HepG2 (cell line): ENCODE data around the gene CCDC192. TPM values are rescaled to one million over a fixed set of nuclear protein-coding genes. Genes with fewer than 3 reads are reported as not detected.
A peak's percentile ranks its signal among the peaks of the same experiment; 100 is the strongest.

Source experiments
- FOXA1 ChIP-seq, 2 experiments: fragments of 450-650 bp in 1 of 2; sonication (generic) in 1 of 2; formaldehyde crosslinking in 1 of 2; IDR thresholded peaks; 2 replicates each; pipeline versions ENCODE4 v1.4.0 to v1.6.1; 2016 to 2020; ENCODE audit warnings: missing genetic modification reagents in 1 of 2
- HDAC2 ChIP-seq: sonication (generic); formaldehyde crosslinking; IDR thresholded peaks from 2 replicates; pipeline ENCODE4 v1.4.0; 2020; ENCODE audit warnings: missing genetic modification reagents
- SAP130 ChIP-seq: IDR thresholded peaks from 2 replicates; pipeline ENCODE4 v1.6.1; 2016; ENCODE audit warnings: low read depth
- SOX13 ChIP-seq, 3 experiments: fragments of 450-650 bp in 1 of 3; sonication (generic) in 1 of 3; formaldehyde crosslinking in 1 of 3; IDR thresholded peaks in 2 of 3; conservative IDR thresholded peaks in 1 of 3; 2 replicates each; pipeline versions ENCODE4 v1.5.0 to v1.6.1; 2016 to 2020; ENCODE audit warnings: antibody characterized with exemption in 1 of 3, mild to moderate bottlenecking in 1 of 3, missing compliant biosample characterization in 1 of 3, missing genetic modification reagents in 1 of 3, moderate library complexity in 1 of 3
- TBX2 ChIP-seq: sonication (generic); formaldehyde crosslinking; IDR thresholded peaks from 2 replicates; pipeline ENCODE4 v1.5.0; 2020; ENCODE audit warnings: missing genetic modification reagents, mild to moderate bottlenecking, borderline replicate concordance
- ZC3H4 ChIP-seq: sonication (generic); formaldehyde crosslinking; IDR thresholded peaks from 2 replicates; pipeline ENCODE4 v1.4.0; 2020; ENCODE audit warnings: missing genetic modification reagents, borderline replicate concordance
- ZNF530 ChIP-seq: sonication (generic); formaldehyde crosslinking; IDR thresholded peaks from 2 replicates; pipeline ENCODE4 v1.5.0; 2020; ENCODE audit warnings: low read depth, mild to moderate bottlenecking, missing genetic modification reagents
- ZNF577 ChIP-seq: sonication (generic); formaldehyde crosslinking; IDR thresholded peaks from 2 replicates; pipeline ENCODE4 v1.4.0; 2020; ENCODE audit warnings: mild to moderate bottlenecking, low read depth, missing genetic modification reagents, borderline replicate concordance
- polyA plus RNA-seq, 8 experiments: library from polyadenylated mRNA; depleted of rRNA in 3 of 8; stranded (reverse) in 7 of 8; unstranded in 1 of 8; fragments of >200 nt; fragmentation: Illumina TruSeq in 4 of 8; extraction: Trizol in 4 of 8; gene quantifications; 2 replicates each; pipeline versions ENCODE4 v1.2.1 to v1.2.3, GENCODE V29; 2011 to 2016; ENCODE audit warnings: low read depth in 4 of 8, missing spikeins in 1 of 8, mixed read lengths in 1 of 8; ENCODE audit not compliant: insufficient read depth in 1 of 8
- total RNA-seq, 5 experiments: library from RNA; depleted of rRNA; stranded (reverse); fragments of >200 nt; fragmentation: Illumina TruSeq; extraction: Trizol; gene quantifications; 2 replicates each; pipeline ENCODE4 v1.2.3, GENCODE V29; 2016; ENCODE audit warnings: low read depth in 1 of 5
- TF ChIP-seq, protein P1 (sequence below): sonication (generic); formaldehyde crosslinking; IDR thresholded peaks from 2 replicates; pipeline ENCODE4 v1.5.1; 2020; ENCODE audit warnings: missing genetic modification reagents, mild to moderate bottlenecking, borderline replicate concordance
- TF ChIP-seq, protein P2 (sequence below): sonication (generic); formaldehyde crosslinking; IDR thresholded peaks from 2 replicates; pipeline ENCODE4 v1.5.0; 2020; ENCODE audit warnings: missing genetic modification reagents
- TF ChIP-seq, protein P3 (sequence below): sonication (generic); formaldehyde crosslinking; IDR thresholded peaks from 2 replicates; pipeline ENCODE4 v1.4.0; 2020; ENCODE audit warnings: missing genetic modification reagents
- TF ChIP-seq, protein P4 (sequence below): sonication (generic); formaldehyde crosslinking; IDR thresholded peaks from 2 replicates; pipeline ENCODE4 v1.5.0; 2020; ENCODE audit warnings: missing genetic modification reagents
- TF ChIP-seq, protein P5 (sequence below): sonication (generic); formaldehyde crosslinking; IDR thresholded peaks from 2 replicates; pipeline ENCODE4 v1.4.0; 2020; ENCODE audit warnings: mild to moderate bottlenecking, missing genetic modification reagents
- TF ChIP-seq, protein P6 (sequence below): sonication (generic); formaldehyde crosslinking; IDR thresholded peaks from 2 replicates; pipeline ENCODE4 v1.5.1; 2020; ENCODE audit warnings: missing genetic modification reagents, mild to moderate bottlenecking, borderline replicate concordance

The CCDC192 gene
- total and polyA plus RNA-seq, 2 of the 13 experiments (the other 11 are each of a cell fraction or from before 2014, with no cell fraction given): not detected

DNA sequence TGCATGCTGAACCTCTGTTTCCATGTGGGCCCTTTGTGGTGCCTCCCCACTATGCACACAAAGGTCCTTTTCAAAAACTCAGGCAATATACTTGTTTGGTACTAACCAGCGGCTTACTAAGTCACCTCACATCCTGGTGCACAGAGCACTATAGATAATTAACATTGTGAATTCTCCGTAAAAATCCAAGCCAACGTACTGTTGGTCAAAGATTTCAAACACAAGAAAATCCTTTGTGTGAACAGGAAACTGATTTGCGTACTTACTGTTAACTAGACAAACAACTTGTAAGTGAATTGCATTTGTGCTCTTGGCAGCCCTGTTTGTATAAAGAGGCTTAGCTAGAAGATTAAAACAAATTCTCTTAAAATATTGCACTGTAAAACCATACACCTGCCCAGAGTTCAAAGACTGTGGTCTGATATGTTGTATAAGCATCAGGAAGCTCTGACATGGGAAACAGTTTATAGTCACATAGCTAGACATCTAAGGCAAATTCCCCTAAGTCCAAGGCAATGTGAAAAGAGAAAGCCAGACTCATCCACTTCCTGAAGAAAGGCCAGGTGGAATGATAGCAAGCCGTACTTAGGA lies 255.3 kb downstream of the CCDC192 start (continued):
- TF ChIP-seq SOX13 (IDR thresholded peaks at IDR 0.05): no peak
- peak in 1 of 2 experiments; percentile 66; a peak in 2 of 4 replicates for TF ChIP-seq SOX13 (CRISPR knock-in tag; conservative IDR thresholded peaks at IDR 0.05 in 1 of 2, IDR thresholded peaks at IDR 0.05 in 1 of 2)
- no peak for TF ChIP-seq ZNF530
- TF ChIP-seq, protein P1, sequence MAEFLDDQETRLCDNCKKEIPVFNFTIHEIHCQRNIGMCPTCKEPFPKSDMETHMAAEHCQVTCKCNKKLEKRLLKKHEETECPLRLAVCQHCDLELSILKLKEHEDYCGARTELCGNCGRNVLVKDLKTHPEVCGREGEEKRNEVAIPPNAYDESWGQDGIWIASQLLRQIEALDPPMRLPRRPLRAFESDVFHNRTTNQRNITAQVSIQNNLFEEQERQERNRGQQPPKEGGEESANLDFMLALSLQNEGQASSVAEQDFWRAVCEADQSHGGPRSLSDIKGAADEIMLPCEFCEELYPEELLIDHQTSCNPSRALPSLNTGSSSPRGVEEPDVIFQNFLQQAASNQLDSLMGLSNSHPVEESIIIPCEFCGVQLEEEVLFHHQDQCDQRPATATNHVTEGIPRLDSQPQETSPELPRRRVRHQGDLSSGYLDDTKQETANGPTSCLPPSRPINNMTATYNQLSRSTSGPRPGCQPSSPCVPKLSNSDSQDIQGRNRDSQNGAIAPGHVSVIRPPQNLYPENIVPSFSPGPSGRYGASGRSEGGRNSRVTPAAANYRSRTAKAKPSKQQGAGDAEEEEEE (CRISPR knock-in tag): no peak
- TF ChIP-seq ZC3H4 (CRISPR knock-in tag): no peak
- peak; percentile 35; the same call in 1 of the 2 replicates for TF ChIP-seq SAP130 (CRISPR knock-in tag)
- TF ChIP-seq, protein P2, sequence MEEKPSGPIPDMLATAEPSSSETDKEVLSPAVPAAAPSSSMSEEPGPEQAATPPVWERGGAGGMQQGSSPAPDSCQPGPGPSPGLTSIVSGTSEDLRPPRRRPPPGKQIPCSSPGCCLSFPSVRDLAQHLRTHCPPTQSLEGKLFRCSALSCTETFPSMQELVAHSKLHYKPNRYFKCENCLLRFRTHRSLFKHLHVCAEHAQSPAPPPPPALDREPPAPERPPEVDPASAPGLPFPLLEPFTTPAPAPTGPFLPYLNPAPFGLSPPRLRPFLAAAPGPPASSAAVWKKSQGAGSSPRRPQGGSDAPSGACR (CRISPR knock-in tag): no peak
- no peak for TF ChIP-seq FOXA1 (IDR thresholded peaks at IDR 0.05)
- TF ChIP-seq FOXA1 (CRISPR knock-in tag; IDR thresholded peaks at IDR 0.05): peak; percentile 32; the same call in 1 of the 2 replicates
- TF ChIP-seq, protein P3, sequence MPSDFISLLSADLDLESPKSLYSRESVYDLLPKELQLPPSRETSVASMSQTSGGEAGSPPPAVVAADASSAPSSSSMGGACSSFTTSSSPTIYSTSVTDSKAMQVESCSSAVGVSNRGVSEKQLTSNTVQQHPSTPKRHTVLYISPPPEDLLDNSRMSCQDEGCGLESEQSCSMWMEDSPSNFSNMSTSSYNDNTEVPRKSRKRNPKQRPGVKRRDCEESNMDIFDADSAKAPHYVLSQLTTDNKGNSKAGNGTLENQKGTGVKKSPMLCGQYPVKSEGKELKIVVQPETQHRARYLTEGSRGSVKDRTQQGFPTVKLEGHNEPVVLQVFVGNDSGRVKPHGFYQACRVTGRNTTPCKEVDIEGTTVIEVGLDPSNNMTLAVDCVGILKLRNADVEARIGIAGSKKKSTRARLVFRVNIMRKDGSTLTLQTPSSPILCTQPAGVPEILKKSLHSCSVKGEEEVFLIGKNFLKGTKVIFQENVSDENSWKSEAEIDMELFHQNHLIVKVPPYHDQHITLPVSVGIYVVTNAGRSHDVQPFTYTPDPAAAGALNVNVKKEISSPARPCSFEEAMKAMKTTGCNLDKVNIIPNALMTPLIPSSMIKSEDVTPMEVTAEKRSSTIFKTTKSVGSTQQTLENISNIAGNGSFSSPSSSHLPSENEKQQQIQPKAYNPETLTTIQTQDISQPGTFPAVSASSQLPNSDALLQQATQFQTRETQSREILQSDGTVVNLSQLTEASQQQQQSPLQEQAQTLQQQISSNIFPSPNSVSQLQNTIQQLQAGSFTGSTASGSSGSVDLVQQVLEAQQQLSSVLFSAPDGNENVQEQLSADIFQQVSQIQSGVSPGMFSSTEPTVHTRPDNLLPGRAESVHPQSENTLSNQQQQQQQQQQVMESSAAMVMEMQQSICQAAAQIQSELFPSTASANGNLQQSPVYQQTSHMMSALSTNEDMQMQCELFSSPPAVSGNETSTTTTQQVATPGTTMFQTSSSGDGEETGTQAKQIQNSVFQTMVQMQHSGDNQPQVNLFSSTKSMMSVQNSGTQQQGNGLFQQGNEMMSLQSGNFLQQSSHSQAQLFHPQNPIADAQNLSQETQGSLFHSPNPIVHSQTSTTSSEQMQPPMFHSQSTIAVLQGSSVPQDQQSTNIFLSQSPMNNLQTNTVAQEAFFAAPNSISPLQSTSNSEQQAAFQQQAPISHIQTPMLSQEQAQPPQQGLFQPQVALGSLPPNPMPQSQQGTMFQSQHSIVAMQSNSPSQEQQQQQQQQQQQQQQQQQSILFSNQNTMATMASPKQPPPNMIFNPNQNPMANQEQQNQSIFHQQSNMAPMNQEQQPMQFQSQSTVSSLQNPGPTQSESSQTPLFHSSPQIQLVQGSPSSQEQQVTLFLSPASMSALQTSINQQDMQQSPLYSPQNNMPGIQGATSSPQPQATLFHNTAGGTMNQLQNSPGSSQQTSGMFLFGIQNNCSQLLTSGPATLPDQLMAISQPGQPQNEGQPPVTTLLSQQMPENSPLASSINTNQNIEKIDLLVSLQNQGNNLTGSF (CRISPR knock-in tag): no peak
- TF ChIP-seq, protein P4, sequence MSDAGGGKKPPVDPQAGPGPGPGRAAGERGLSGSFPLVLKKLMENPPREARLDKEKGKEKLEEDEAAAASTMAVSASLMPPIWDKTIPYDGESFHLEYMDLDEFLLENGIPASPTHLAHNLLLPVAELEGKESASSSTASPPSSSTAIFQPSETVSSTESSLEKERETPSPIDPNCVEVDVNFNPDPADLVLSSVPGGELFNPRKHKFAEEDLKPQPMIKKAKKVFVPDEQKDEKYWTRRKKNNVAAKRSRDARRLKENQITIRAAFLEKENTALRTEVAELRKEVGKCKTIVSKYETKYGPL (CRISPR knock-in tag): peak; percentile 29; the same call in 1 of the 2 replicates
- peak; percentile 41; the same call in 1 of the 2 replicates for TF ChIP-seq TBX2 (CRISPR knock-in tag)
- no peak for TF ChIP-seq ZNF577 (CRISPR knock-in tag)
- TF ChIP-seq, protein P5, sequence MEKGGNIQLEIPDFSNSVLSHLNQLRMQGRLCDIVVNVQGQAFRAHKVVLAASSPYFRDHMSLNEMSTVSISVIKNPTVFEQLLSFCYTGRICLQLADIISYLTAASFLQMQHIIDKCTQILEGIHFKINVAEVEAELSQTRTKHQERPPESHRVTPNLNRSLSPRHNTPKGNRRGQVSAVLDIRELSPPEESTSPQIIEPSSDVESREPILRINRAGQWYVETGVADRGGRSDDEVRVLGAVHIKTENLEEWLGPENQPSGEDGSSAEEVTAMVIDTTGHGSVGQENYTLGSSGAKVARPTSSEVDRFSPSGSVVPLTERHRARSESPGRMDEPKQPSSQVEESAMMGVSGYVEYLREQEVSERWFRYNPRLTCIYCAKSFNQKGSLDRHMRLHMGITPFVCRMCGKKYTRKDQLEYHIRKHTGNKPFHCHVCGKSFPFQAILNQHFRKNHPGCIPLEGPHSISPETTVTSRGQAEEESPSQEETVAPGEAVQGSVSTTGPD: no peak
- peak; percentile 53; the same call in 1 of the 2 replicates for TF ChIP-seq HDAC2
- TF ChIP-seq, protein P6, sequence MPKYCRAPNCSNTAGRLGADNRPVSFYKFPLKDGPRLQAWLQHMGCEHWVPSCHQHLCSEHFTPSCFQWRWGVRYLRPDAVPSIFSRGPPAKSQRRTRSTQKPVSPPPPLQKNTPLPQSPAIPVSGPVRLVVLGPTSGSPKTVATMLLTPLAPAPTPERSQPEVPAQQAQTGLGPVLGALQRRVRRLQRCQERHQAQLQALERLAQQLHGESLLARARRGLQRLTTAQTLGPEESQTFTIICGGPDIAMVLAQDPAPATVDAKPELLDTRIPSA: no peak
